A549 (cell line): ENCODE data around the gene SDF2. TPM values are rescaled to one million over a fixed set of nuclear protein-coding genes. Genes with fewer than 3 reads are reported as not detected.
A peak's percentile ranks its signal among the peaks of the same experiment; 100 is the strongest.

Source experiments
- ATAC-seq, 2 experiments: fragments of 200-7000 bp in 1 of 2; fragments of >200 bp in 1 of 2; cut with Nextera tagmentation in 1 of 2; cut with Tn5 transposase in 1 of 2; 3 replicates each; pipeline versions ENCODE4 v1.8.0 to v1.9.1; 2018 to 2020; ENCODE audit warnings: mild to moderate bottlenecking in 1 of 2, moderate library complexity in 1 of 2
- CTCF ChIA-PET: fragments of 300-600 bp; sonication (Branson Sonifier 250); formaldehyde crosslinking; extraction: SDS; loops from one replicate; lab custom pipeline; 2021; ENCODE audit warnings: antibody characterized with exemption, inconsistent platforms; lab: Yijun Ruan, JAX
- POLR2A ChIA-PET: fragments of 350-600 bp; formaldehyde crosslinking; extraction: SDS; loops from one replicate; lab custom pipeline; 2021; ENCODE audit warnings: antibody characterized with exemption, inconsistent platforms; lab: Yijun Ruan, JAX
- DNase-seq, 2 experiments: peaks; one replicate each; pipeline versions ENCODE4 v3.0.0 to v3.0.0-alpha.2; 2011 to 2016; ENCODE audit warnings: low read depth in 1 of 2, low spot score in 1 of 2
- FAIRE-seq: peaks from 2 replicates; lab custom pipeline; 2011; peaks lifted over from hg19 to GRCh38; lab: Jason Lieb, UNC
- H3K27ac ChIP-seq, 2 experiments: fragments of >200 bp; sonication (Bioruptor Twin); formaldehyde crosslinking; 3 replicates each; pipeline ENCODE4 v1.5.1; 2016 to 2017
- H3K4me1 ChIP-seq: fragments of >200 bp; sonication (Bioruptor Twin); formaldehyde crosslinking; 3 replicates; pipeline ENCODE4 v1.6.1; 2016
- H3K4me2 ChIP-seq: fragments of >200 bp; sonication (Bioruptor Twin); formaldehyde crosslinking; 3 replicates; pipeline ENCODE4 v1.6.1; 2016
- H3K4me3 ChIP-seq: fragments of >200 bp; sonication (Bioruptor Twin); formaldehyde crosslinking; 3 replicates; pipeline ENCODE4 v1.5.1; 2016
- H3K9me3 ChIP-seq: fragments of >200 bp; sonication (Bioruptor Twin); formaldehyde crosslinking; 3 replicates; pipeline ENCODE4 v1.6.1; 2016
- CHD2 ChIP-seq: fragments of 150-350 bp; IDR thresholded peaks from 2 replicates; pipeline ENCODE4 v1.6.1; 2014; ENCODE audit warnings: low read length; ENCODE audit not compliant: partially characterized antibody
- CHD4 ChIP-seq: fragments of 200-600 bp; sonication (generic); IDR thresholded peaks from 2 replicates; pipeline ENCODE4 v1.6.1; 2016; ENCODE audit warnings: antibody characterized with exemption, mild to moderate bottlenecking, borderline replicate concordance
- FOSL2 ChIP-seq, 2 experiments: fragments of 450-650 bp in 1 of 2; fragments of >200 bp in 1 of 2; sonication (Bioruptor Twin) in 1 of 2; formaldehyde crosslinking; IDR thresholded peaks; 2 replicates each; pipeline versions ENCODE4 v1.5.0 to v1.6.1; 2016 to 2020; ENCODE audit warnings: mild to moderate bottlenecking in 1 of 2, moderate library complexity in 1 of 2
- FOXS1 ChIP-seq: fragments of 250-450 bp; sonication (Bioruptor Pico); IDR thresholded peaks from 2 replicates; pipeline ENCODE4 v1.5.0; 2020; ENCODE audit warnings: mild to moderate bottlenecking, moderate library complexity
- GATA3 ChIP-seq: IDR thresholded peaks from 2 replicates; pipeline ENCODE4 v1.6.1; 2012; ENCODE audit warnings: borderline replicate concordance
- HEYL ChIP-seq: fragments of 250-450 bp; sonication (Bioruptor Pico); IDR thresholded peaks from 2 replicates; pipeline ENCODE4 v1.8.0; 2021; ENCODE audit warnings: mild to moderate bottlenecking, moderate library complexity
- HOXA7 ChIP-seq: fragments of 250-450 bp; sonication (Bioruptor Pico); IDR thresholded peaks from 2 replicates; pipeline ENCODE4 v1.5.0; 2020; ENCODE audit warnings: mild to moderate bottlenecking, moderate library complexity
- HOXB5 ChIP-seq: fragments of 250-450 bp; sonication (Bioruptor Pico); IDR thresholded peaks from 2 replicates; pipeline ENCODE4 v1.5.0; 2020; ENCODE audit warnings: mild to moderate bottlenecking, moderate library complexity
- JUN ChIP-seq, 2 experiments: fragments of >200 bp; sonication (Bioruptor Twin); formaldehyde crosslinking; IDR thresholded peaks; 2 replicates in 1 of 2; 3 replicates in 1 of 2; pipeline ENCODE4 v1.6.1; 2016 to 2017
- NPAS2 ChIP-seq: fragments of 250-450 bp; sonication (Bioruptor Pico); IDR thresholded peaks from 2 replicates; pipeline ENCODE4 v1.8.0; 2022; ENCODE audit warnings: mild to moderate bottlenecking, moderate library complexity, borderline replicate concordance
- NR3C1 ChIP-seq: fragments of >200 bp; sonication (Bioruptor Twin); formaldehyde crosslinking; IDR thresholded peaks from 3 replicates; pipeline ENCODE4 v1.6.1; 2017
- PHF8 ChIP-seq: fragments of 200-600 bp; sonication (generic); IDR thresholded peaks from 2 replicates; pipeline ENCODE4 v1.6.1; 2016; ENCODE audit warnings: low read depth, mild to moderate bottlenecking, antibody characterized with exemption, moderate library complexity, borderline replicate concordance
- RAD21 ChIP-seq, 2 experiments: fragments of >200 bp in 1 of 2; sonication (Bioruptor Twin) in 1 of 2; formaldehyde crosslinking in 1 of 2; IDR thresholded peaks in 1 of 2; conservative IDR thresholded peaks in 1 of 2; 2 replicates in 1 of 2; 3 replicates in 1 of 2; pipeline ENCODE4 v1.6.1; 2012 to 2018; ENCODE audit warnings: inconsistent platforms in 1 of 2
- RFX5 ChIP-seq: fragments of 450-650 bp; IDR thresholded peaks from 2 replicates; pipeline ENCODE4 v1.7.1; 2014; ENCODE audit warnings: antibody characterized with exemption, mild to moderate bottlenecking, moderate library complexity
- RNF2 ChIP-seq: fragments of 200-600 bp; sonication (generic); IDR thresholded peaks from 2 replicates; pipeline ENCODE4 v1.6.1; 2016; ENCODE audit warnings: low read depth, mild to moderate bottlenecking, antibody characterized with exemption, moderate library complexity, borderline replicate concordance
- SREBF2 ChIP-seq: fragments of 450-650 bp; IDR thresholded peaks from 2 replicates; pipeline ENCODE4 v1.6.1; 2014; ENCODE audit warnings: mild to moderate bottlenecking, moderate library complexity
- TP53 ChIP-seq: fragments of 250-450 bp; sonication (Bioruptor Pico); IDR thresholded peaks from 2 replicates; pipeline ENCODE4 v1.5.0; 2021; ENCODE audit warnings: mild to moderate bottlenecking, moderate library complexity
- ZC3H11A ChIP-seq: fragments of 450-650 bp; IDR thresholded peaks from 2 replicates; pipeline ENCODE4 v1.6.1; 2014; ENCODE audit warnings: antibody characterized with exemption, mild to moderate bottlenecking
- ZFP36 ChIP-seq: fragments of 450-650 bp; IDR thresholded peaks from 2 replicates; pipeline ENCODE4 v1.6.1; 2014; ENCODE audit warnings: borderline replicate concordance; ENCODE audit not compliant: partially characterized antibody
- ZSCAN20 ChIP-seq: fragments of 250-450 bp; sonication (Bioruptor Pico); IDR thresholded peaks from 2 replicates; pipeline ENCODE4 v1.8.0; 2022; ENCODE audit warnings: mild to moderate bottlenecking, moderate library complexity
- WGBS: methylation state at CpG from one replicate; pipeline ENCODE4 v1.1.6; 2017; ENCODE audit errors: missing lambda C conversion rate; 5-methylcytosine and 5-hydroxymethylcytosine counted together
- polyA plus RNA-seq, 4 experiments: library from polyadenylated mRNA; depleted of rRNA in 3 of 4; stranded (reverse); fragments of >200 nt; fragmentation: RNase III in 1 of 4; extraction: RNeasy Plus Mini Kit Qiagen cat#74134 plus additional on column Dnase treatment in 1 of 4; gene quantifications; 2 replicates in 3 of 4; 3 replicates in 1 of 4; pipeline ENCODE4 v1.2.3, GENCODE V29; 2011 to 2017
- TF ChIP-seq, protein P1 (sequence below): fragments of >200 bp; sonication (Bioruptor Twin); formaldehyde crosslinking; IDR thresholded peaks from 3 replicates; pipeline ENCODE4 v1.6.1; 2016
- TF ChIP-seq, protein P2 (sequence below): IDR thresholded peaks from 2 replicates; pipeline ENCODE4 v1.6.1; 2012
- TF ChIP-seq, protein P3 (sequence below): fragments of 150-350 bp; IDR thresholded peaks from 2 replicates; pipeline ENCODE4 v1.6.1; 2014; ENCODE audit warnings: low read depth, mild to moderate bottlenecking, low read length
- TF ChIP-seq, protein P4 (sequence below): fragments of >200 bp; sonication (Bioruptor Twin); formaldehyde crosslinking; IDR thresholded peaks from 3 replicates; pipeline ENCODE4 v1.5.1; 2016
- TF ChIP-seq, protein P5 (sequence below): IDR thresholded peaks from 2 replicates; pipeline ENCODE4 v1.6.1; 2012; ENCODE audit warnings: low read depth, borderline replicate concordance

The SDF2 gene
- polyA plus RNA-seq, 2 of the 4 experiments (the other 2 are of a cell fraction), result 87.9 to 93.8 TPM

DNA sequence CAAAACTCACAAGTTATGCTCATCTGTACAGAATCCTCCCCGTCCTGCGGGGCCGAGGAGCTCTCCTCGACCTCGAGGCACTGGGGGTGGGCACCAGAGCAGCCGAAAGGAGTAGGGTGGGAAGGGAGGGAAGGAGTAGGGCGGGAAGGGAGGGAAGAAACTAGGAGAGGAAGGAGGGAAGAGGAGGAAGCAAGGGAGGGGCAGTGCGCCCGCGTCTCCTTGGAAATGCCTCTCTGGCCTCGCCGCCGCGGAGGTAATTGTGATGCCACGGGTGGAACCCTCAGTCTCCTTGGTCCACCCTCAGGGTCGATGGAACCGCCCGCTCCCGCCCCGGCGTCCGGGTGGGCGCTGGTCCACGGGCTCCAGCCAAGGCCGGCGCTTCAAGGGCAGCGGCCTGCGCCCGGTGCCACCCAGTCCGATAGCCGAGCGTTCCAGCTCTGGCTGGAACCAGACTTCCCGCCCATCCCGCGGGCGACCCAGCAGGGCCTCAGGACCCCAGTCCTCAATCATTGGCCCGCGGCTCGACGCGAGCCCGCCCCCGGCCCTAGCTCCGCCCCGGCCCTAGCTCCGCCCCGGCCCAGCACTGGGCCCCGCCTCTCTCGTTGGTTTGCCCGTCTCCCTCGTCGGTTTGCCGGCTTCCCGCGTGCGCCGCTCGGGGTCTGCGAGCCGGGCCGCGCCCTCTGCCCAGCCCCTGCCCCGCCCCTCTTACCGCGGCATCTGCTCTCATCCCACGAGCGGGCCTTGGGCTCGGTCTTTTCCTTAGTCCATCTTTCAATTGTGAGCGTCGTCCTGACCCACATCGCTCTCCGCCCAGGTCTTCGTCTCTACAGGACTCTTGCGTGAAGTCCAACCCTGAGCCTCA lies 49.4 kb upstream of the SDF2 start (continued):
- TF ChIP-seq, protein P1, sequence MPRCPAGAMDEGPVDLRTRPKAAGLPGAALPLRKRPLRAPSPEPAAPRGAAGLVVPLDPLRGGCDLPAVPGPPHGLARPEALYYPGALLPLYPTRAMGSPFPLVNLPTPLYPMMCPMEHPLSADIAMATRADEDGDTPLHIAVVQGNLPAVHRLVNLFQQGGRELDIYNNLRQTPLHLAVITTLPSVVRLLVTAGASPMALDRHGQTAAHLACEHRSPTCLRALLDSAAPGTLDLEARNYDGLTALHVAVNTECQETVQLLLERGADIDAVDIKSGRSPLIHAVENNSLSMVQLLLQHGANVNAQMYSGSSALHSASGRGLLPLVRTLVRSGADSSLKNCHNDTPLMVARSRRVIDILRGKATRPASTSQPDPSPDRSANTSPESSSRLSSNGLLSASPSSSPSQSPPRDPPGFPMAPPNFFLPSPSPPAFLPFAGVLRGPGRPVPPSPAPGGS, result peak; percentile 91
- TF ChIP-seq, protein P2, sequence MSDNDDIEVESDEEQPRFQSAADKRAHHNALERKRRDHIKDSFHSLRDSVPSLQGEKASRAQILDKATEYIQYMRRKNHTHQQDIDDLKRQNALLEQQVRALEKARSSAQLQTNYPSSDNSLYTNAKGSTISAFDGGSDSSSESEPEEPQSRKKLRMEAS, result peak; percentile 94
- TF ChIP-seq TP53 (CRISPR knock-in tag), result peak; percentile 62; the same call in 1 of the 2 replicates
- no peak; the same call in 1 of the 2 replicates for TF ChIP-seq RFX5
- TF ChIP-seq GATA3, result peak; percentile 12; the same call in 1 of the 2 replicates
- TF ChIP-seq NPAS2 (CRISPR knock-in tag), result no peak
- no peak for TF ChIP-seq HEYL (CRISPR knock-in tag)
- TF ChIP-seq SREBF2, result no peak
- TF ChIP-seq FOSL2 (IDR thresholded peaks at IDR 0.05), result no peak
- TF ChIP-seq FOSL2 (CRISPR knock-in tag; IDR thresholded peaks at IDR 0.05), result no peak
- no peak for TF ChIP-seq NR3C1
- TF ChIP-seq, protein P3, sequence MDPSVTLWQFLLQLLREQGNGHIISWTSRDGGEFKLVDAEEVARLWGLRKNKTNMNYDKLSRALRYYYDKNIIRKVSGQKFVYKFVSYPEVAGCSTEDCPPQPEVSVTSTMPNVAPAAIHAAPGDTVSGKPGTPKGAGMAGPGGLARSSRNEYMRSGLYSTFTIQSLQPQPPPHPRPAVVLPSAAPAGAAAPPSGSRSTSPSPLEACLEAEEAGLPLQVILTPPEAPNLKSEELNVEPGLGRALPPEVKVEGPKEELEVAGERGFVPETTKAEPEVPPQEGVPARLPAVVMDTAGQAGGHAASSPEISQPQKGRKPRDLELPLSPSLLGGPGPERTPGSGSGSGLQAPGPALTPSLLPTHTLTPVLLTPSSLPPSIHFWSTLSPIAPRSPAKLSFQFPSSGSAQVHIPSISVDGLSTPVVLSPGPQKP, result no peak
- TF ChIP-seq CHD2, result no peak
- TF ChIP-seq, all 56 proteins: peak for 15

DNA sequence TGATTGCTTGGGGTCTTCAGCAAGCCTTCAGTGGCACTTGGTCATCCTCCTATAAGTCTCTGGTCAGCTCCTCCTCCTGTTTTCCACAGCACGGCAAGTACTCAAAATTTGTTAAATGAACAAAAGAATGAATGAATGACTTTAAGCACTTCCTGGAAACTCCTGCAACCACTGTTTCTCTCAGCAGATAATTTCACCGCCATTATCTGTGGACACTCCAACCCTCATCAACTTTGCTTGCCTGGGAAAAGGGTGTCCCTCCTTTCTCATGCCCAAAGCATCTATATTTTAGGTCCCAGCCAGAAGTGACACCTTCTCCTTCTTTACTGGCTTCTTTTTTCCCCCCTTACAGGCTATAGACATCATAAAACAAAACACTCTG lies 45.6 kb upstream of the SDF2 start:
- ChIA-PET CTCF (interaction anchor here (0.7 to 17.6 kb wide), 4 partner anchors 12 to 38 kb away, joined by 3 to 335 read pairs (median 14); partner anchors contain the start of genes NEK8, RPL23A and TLCD1), POLR2A (interaction anchor here (4.8 kb wide), 1 partner anchor 12 kb away, joined by 54 read pairs; the partner anchor contains the start of gene RPL23A)
- 89% methylated on average over 2 of the region's 2 CpGs for WGBS
- ATAC-seq, result no peak
- DNase-seq, result no peak
- FAIRE-seq, result no peak
- H3K9me3 ChIP-seq, result no peaks in the 10 kb centered on the region
- H3K4me3 ChIP-seq, result no peak overlapping the region
- TF ChIP-seq FOSL2 (IDR thresholded peaks at IDR 0.05) (no peak), FOSL2 (CRISPR knock-in tag; IDR thresholded peaks at IDR 0.05) (no peak), RAD21 (conservative IDR thresholded peaks at IDR 0.05 in 1 of 2, IDR thresholded peaks at IDR 0.05 in 1 of 2) (no peak), CHD4 (no peak), RNF2 (no peak), CHD2 (no peak), HOXA7 (CRISPR knock-in tag) (no peak), NPAS2 (CRISPR knock-in tag) (no peak), HOXB5 (CRISPR knock-in tag) (no peak), ZSCAN20 (CRISPR knock-in tag) (no peak), NR3C1 (no peak), PHF8 (no peak), ZFP36 (no peak), FOXS1 (CRISPR knock-in tag) (no peak), JUN (IDR thresholded peaks at IDR 0.05) (no peak), ZC3H11A (no peak), HEYL (CRISPR knock-in tag) (no peak)
- TF ChIP-seq, protein P4, sequence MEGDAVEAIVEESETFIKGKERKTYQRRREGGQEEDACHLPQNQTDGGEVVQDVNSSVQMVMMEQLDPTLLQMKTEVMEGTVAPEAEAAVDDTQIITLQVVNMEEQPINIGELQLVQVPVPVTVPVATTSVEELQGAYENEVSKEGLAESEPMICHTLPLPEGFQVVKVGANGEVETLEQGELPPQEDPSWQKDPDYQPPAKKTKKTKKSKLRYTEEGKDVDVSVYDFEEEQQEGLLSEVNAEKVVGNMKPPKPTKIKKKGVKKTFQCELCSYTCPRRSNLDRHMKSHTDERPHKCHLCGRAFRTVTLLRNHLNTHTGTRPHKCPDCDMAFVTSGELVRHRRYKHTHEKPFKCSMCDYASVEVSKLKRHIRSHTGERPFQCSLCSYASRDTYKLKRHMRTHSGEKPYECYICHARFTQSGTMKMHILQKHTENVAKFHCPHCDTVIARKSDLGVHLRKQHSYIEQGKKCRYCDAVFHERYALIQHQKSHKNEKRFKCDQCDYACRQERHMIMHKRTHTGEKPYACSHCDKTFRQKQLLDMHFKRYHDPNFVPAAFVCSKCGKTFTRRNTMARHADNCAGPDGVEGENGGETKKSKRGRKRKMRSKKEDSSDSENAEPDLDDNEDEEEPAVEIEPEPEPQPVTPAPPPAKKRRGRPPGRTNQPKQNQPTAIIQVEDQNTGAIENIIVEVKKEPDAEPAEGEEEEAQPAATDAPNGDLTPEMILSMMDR, result no peak
- TF ChIP-seq, protein P5, sequence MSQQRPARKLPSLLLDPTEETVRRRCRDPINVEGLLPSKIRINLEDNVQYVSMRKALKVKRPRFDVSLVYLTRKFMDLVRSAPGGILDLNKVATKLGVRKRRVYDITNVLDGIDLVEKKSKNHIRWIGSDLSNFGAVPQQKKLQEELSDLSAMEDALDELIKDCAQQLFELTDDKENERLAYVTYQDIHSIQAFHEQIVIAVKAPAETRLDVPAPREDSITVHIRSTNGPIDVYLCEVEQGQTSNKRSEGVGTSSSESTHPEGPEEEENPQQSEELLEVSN, result no peak
- H3K4me1 ChIP-seq, result peaks cover 10% of the 10 kb centered on the region
- H3K4me2 ChIP-seq, result no peak overlapping the region
- H3K27ac ChIP-seq, result no peak overlapping the region
